HT1080 (cell line): ENCODE data around the gene CHIT1. TPM values are rescaled to one million over a fixed set of nuclear protein-coding genes. Genes with fewer than 3 reads are reported as not detected.

Source experiments
- total RNA-seq: library from RNA; depleted of rRNA; stranded (reverse); fragments of >200 nt; shearing (Covaris generic); gene quantifications from 2 replicates; pipeline ENCODE4 v1.2.3, GENCODE V29; 2014; rRNA removed

Gene CHIT1
- total RNA-seq, 1 experiment from 2014 or later: not detected

Other genes with a start within 250 kb of the CHIT1 start
- gene TMEM183A, start 222.3 kb downstream of the CHIT1 start, total RNA-seq: 64.0 and 75.3 TPM in 2 replicates
- gene PPFIA4, start 203.2 kb downstream of the CHIT1 start, total RNA-seq: 1.3 and 2.4 TPM in 2 replicates
- not detected in 2 replicates for gene MYOG, start 143.7 kb downstream of the CHIT1 start, total RNA-seq
- 3.8 and 6.2 TPM in 2 replicates for gene ADORA1, start 101.9 kb downstream of the CHIT1 start, total RNA-seq
- not detected in 2 replicates for gene MYBPH, start 53.8 kb downstream of the CHIT1 start, total RNA-seq
- gene CHI3L1, start 43.0 kb downstream of the CHIT1 start, total RNA-seq: 3.3 and 5.7 TPM in 2 replicates
- 10.9 and 11.8 TPM in 2 replicates for gene BTG2, start 75.8 kb upstream of the CHIT1 start, total RNA-seq
- gene FMOD, start 121.4 kb upstream of the CHIT1 start, total RNA-seq: 0.20 TPM in 1 of 2 replicates, not detected in the other
- gene PRELP, start 246.1 kb upstream of the CHIT1 start, total RNA-seq: 0.05 TPM in 1 of 2 replicates, not detected in the other